T-helper 1 cell treated with Interleukin-12 subunit alpha and Interleukin-12 subunit beta and Interleukin-4 antibody, amounts not matched to agents 30 ng/mL and 1 ng/mL, for 36 hours (primary cell): ENCODE data around the gene CLHC1. TPM values are rescaled to one million over a fixed set of nuclear protein-coding genes. Genes with fewer than 3 reads are reported as not detected.

Experiments used
- intact Hi-C: fragments of 100-400 bp; cut with micrococcal nuclease; formaldehyde crosslinking; loops from one replicate; pipeline ENCODE4 v1.15.1; 2024
- total RNA-seq: library from RNA; stranded (reverse); gene quantifications from 2 replicates; pipeline ENCODE4 v1.2.3, GENCODE V29; 2022

CLHC1 gene
- total RNA-seq, 1 donor from 2014 or later = 16.1 TPM

DNA sequence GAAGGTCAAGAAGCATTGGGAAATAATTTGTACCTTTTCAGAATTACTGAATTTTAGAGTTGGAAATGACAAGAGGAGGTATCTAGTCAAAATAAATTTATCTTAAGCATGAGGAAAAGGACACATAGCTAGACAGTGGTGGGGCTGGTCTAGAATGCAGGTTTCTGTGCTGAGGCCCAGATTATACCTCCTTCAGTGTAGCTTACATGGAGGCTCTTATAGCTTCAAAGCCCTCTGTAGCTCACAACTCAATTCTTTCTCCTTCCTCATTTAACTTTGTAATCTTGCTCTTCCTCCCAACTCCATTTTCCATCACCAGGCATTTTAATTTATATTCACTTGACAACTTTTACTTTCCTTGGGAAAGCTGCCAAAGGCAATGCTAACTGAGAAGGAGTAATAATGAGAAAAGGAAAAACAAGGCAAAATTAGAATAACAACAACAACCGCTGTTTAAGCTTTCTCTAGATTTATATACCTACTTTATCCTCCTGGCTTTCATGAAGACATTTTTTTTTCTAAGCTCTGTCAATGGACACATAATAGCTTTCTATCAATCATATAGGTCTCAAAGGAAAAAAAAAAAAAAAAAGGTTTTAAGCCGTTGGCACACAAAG, 58.5 kb downstream of the CLHC1 start:
- intact Hi-C loops = loop anchor here (2.0 kb wide), 1 partner anchor 411 kb away; no protein-coding TSS in a partner anchor

DNA sequence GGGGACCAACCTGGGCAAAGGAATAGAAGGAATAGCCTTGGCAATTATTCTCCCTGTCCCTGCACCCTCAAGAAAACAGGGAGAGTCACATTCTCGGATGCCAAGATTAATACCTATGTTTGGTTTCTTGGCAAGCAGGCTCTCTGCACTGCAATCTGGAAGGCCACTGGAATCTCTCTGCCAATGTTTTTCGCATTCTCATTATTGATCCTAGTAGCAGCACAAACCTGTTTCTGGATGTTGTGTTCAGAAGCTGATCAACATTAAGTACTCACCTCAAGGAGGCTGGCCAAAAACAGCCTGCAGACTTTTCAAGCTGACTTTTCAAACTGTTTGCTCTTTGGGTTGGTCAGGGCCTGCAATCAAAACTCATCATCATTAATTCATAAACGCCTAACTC, 62.2 kb downstream of the CLHC1 start:
- intact Hi-C loops = loop anchor here (2.0 kb wide), 2 partner anchors 35 to 269 kb away; no protein-coding TSS in a partner anchor

DNA sequence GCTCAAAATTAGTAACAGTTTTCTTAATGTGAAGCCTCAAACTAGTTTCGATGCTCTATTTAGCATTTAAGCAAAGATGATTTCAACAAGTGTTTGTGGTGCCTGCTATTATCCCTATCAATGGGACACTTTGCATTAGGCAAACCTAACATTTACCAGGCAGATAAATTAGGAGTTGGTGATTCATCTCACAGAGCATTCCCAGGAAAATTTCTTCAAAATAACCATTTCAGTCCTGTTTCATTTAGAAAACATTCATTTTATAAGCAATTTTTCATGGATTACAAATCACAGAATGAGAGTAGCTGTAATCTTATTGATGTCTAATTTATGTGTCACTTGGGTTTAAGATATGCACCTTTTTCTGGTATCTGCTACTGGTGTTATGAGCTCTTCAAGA, 62.7 kb downstream of the CLHC1 start:
- intact Hi-C loops = loop anchor here (2.0 kb wide), 2 partner anchors 35 to 269 kb away; no protein-coding TSS in a partner anchor

DNA sequence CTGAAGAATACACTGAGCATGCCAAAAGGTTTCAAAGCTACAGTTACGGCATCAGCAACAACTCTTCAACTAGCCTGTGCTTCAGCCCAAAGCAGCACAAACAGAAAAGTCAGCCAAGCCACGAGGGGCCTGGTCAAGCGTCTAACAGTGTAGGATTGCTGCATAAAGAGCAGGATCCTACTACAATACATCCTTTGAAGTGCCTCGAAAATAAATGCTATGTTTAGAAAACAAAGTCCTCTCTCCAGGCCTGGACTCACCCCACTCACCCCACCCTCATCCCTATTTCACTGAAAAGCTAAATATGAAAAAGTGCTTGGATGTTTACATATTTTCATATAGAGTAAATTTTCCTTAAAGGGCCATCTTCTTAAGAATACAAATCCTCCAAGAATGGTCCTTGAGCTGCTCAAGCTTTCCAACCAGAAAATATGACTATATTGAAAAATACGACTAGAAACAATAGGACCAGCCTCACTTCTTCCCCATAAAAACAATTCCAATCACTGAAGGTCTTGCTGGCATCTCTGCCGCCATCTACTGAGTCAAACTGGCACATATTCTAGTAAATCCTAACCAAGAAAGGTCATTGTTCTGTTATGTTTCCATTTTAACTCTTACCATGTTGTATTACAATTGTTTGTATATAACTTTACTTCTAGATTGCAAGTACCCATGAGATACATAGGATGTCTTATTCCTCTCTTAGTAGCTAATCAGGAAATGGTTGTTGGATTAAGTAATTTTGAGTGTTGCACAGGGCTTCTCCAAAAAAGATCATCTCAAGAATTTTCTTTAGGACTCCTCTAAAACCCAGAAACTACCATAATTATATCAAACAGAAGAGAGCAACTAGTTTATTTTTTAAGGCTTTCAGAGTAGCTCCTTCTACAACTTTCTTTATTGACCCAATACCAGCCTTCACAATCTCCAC, 63.6 kb downstream of the CLHC1 start:
- intact Hi-C loops = loop anchor here (1.0 to 2.0 kb wide), 6 partner anchors 34 to 330 kb away; partner anchors contain the start of gene RTN4

DNA sequence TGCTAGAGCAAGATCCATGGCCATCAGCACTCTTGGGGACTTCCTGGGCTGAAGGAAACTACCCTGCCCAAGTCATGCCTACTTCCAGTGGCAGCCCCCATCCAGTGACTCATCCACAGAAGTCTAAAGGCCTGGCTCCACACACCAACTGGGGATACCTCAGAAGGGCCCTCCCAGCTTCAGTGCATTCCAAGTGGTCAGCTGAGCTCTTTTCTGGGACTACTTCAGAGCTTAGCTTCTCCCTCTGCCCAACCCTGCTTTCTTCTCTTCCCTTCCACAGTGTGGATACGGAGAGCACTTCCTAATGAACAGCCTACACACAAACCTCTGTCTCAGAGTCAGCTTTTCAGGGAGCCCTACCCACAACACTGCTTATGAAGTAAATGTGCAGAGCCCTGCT, 66.5 kb downstream of the CLHC1 start:
- intact Hi-C loops = no loop called here

DNA sequence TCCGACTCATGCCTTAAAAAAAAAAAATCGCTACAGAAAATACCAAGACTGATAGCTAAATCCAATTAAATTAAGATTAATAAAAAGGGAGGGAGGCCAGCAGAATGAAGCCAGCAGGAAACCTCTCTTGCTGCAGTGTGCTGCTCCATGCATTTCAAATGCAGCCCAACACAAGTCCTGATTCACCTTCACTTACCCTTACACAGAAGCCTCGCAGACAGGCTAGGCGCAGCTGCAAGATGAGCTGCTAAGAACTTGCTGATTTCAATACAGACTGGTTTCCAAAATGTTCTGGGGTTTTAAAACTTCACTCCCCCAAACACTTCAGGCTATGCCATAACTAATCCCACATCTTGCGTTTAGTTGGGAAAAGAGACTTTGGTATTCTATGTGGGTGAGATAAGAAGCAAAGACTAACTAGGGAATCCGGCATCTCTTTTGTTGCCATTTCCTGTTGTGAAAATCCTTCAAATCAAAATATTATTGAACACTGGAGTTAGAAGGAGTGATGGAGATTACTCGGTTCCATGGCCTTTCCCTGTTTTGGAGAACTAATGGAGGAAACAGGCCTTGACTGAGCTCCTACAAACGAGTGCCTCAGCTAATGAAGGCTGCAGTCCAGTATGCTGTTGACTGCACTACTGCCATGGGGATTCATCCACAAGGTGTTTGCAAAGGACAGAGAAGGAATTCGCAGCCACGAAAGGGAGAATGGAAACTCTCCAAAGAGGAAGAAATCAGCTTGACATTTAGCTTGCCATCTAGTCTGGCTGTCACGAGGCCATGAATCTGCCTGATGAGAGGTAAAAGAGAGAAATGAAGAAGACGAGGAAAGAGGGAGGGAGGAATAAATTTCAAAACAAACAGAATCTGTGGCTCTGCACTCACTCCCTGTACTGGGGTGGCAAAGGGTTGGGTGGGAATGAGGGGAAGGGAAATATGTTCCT, 67.3 kb downstream of the CLHC1 start:
- intact Hi-C loops = no loop called here

DNA sequence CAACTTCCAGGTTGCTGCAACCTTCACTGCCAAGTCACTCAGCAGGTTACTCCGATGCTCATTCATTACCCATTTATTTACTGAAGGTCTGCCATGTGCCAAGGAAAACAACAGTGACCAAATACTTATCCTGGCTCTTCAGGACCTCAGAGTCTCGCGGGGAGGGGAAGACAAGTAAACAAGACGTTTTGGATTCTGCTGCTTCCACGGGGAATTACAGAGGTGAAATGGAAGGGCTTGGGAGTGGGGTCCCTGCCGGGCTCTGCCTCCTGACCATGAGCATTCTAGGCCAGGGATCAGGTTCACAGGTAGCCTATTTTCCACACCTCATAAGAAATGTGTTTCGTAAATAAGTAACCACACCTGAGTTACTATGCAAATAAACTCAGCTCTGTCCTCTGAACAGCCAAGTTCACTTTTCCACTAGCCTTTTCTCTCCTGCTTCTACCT, 68.1 kb downstream of the CLHC1 start:
- intact Hi-C loops = no loop called here

DNA sequence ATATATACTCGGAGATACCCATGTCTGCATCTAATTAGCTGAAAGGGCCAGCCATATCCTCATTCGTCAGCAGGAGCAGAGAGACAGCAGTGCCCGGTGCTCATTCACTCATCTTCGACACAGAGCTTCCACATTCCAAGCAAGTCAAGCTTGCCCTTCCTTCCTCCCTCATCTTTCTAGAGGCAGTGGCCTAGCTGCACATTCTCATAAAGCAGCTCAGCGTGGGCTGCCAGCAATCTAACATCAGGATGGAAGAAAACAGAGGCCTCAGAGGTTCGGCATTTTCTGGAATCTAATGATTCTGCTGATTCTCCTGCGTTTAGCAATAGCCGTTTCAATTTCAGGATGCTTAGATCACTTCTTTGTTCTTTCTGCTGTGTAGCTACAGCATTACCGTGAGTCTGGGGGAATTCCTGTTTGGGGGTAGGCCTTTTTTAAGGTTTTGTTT, 68.8 kb downstream of the CLHC1 start:
- intact Hi-C loops = no loop called here

DNA sequence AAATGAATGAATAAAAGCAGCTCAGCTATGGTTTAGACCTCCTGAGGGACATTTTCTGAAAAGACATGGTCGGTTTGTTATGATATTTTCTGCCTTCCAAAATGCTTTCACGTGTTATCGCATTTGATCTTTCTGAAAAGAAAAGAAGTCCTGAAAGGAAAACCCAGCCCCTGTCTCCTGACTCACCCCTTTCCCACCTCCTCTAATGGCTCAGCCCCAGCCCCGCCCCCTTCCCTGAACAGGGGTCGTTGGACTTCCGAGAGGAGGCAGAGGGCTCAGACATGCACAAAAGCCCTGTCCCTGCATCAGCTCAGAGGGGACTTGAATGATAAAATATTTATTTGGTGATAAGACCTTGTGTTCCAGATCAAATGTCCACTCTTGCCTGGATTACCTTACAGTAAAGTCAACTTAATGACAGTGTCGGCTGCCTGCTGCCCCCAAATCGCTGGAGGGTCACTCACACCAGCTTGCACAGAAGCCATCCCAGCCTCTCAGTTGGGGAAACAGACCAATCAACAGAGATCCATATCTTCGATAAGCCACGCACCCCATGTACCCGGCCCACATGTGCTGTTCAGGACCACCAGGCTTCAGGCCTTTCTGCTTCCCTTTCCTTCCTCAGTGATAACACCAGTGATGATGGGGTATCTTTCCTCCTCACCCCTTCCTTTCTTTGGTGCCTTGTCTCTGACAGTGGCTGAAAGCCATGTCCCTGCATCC, 69.6 kb downstream of the CLHC1 start:
- intact Hi-C loops = no loop called here

DNA sequence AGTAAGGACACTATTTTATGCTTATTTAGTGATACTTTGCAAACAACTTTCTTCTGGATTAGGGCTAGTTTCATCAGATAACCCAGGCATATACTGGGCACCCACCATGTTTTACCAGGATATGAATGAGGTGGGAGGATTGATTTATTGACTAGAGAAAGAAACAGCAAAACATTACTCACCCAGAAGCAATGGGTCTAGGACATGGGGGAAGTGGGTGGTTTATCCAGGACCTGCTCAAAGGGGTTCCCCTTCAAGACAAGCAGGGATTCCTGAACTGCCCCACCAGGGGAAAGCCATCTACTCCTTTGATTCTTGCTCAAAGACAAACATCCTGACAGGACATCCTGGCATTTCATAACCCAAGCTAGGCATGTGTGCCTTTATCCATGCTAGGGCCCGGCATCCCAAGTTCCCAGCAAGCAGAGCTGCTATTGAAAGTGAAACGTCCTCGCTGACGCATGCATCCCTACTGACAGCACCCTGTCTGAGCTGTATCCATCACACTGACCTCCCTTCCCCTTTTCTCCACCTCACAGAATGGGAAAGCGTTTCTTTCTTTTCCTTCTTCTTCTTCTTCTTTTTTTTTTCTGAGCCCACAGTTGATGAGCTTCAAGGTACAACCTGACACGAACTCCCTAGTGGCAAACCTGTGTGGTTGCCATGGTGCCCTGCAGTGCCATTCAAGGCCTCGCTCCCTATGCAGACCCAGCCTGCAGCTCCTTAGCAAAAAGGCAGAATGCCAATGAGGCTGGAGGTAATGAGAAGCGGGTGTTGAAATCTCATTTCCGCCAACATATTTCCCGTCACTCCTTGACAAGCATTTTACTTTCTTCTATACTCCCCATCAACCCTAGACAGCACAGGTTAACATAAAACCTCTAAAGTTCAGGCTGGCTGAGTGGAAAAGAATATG, 70.5 kb downstream of the CLHC1 start:
- intact Hi-C loops = no loop called here

DNA sequence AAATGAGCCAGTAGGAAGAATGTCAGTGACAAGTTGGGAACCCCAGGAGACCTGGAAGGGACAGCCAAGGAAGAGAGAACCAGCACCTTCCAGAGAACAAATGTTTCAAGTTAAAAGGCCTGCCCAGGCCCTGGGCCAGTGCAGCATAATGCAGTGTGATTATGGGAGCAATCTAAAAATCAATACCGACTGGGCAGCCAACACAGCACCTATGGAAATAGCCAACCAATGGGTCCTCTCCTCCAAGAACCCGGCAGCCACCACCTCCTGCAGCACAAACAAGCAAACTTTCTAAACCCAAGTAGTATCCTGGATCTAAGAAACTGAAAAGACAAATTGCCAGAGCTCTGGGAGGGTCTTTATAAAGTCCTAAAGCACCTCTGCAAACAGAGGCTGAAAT, 71.7 kb downstream of the CLHC1 start:
- intact Hi-C loops = no loop called here

DNA sequence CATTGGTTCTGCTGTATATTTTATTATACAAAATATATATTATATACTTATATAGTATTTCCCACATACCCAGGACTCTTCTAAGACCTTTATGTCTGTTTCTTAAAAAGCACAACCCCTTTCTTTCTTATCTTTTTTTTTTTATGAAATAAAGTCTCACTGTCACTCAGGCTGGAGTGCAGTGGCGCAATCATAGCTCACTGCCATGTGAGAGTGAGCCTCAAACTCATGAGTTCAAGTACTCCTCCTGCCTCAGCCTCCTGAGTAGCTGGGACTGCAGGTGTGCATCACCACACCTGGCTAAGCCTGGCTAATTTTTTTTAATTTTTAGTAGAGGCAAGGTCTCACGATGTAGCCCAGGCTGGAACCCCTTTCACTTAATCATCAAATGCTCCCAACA, 72.3 kb downstream of the CLHC1 start:
- intact Hi-C loops = no loop called here

DNA sequence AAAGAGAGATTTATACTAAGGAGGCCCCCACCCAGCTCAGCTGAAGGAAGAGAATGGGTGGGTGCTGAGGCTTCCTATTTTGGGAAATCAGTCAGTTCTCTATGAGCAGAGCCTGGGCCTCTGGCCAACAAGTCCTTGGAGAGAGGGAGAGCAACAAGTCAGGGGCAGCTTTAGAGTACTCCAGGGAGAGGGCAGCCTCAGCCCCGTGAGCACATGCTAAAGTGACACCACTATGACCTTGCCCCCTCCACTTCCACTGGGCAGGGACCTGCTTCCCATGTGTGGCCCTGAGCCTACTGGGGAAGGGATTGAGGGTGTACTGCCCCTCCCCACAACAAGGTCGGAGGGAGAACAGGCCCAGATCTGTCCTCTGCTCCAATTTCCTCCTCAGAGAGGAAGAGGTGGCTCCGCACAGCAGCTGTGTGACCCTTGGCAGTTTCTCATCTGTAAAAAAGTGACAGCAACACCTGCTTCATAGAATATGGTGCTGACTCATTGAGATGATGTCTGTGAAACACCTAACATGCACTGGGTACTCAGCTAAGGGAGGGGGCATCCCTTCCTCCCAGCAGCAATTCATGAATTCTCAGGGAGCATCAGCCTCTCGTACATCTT, 72.9 kb downstream of the CLHC1 start:
- intact Hi-C loops = no loop called here

DNA sequence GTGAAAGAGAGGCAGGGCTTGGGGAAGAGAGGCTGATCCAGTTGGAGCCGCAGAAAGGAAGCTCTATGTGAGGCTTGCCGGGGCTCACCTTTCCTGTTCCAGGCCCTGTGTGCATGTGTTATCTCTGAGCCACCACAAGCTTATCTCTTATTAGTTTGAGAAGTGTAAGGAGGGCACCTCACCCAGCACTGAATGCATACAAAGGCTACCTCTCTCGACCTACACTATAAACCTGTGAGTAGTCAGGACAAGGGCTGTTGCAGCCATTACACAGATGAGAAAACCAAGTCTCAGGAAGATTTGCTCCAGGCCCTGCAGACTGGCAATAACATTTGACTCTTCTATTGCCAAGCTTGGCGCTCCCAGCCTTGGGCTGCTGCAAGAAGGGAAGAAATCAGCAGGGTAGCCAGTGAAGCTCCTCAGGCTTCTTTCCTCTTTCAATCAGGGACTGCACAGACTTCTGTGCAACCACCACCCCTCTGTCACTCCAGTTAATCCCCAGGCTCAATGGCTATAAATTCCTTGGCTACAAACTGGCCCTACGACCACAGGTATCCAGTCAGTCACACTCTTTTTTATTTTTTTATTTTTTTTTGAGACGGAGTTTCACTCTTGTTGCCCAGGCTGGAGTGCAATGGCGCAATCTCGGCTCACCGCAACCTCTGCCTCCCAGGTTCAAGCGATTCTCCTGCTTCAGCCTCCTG, 73.8 kb downstream of the CLHC1 start:
- intact Hi-C loops = no loop called here

DNA sequence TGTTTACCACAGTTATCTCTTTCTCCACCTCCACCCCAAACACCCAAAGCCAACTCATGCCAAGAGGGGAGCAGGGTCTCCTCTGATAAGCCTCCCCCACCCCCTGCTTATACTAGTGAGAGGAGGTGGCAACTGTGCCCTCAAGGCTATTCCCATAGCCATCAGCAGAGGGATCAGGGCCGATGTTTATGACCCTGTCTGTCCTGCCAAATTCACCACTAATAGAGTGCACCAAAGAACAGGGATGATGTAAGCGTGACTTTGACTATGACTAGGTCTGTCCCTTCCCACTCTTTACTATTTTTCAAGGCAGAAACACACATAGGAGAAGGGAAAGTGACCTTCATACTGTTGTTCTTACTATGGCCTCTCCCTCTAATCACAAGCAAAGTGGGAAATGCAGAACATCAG, 74.6 kb downstream of the CLHC1 start:
- intact Hi-C loops = no loop called here

DNA sequence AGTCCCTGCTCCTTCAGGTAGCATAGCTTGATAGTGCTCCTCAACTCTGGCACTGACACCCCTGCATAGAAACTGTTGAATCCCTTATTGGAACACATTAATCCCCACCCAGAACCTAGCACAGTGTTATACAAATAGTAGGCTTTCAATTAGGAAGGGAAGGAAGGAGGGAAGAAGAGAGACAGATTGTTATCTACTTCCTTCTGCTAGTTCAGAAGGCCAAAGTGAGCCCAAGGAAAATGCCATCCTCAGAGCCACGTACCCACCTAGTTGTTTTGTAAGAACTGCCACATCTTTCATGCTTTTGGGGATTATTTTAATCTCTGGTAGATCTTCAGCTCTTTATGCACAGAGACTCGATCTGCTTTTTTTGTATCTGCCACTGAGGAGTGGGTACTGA, 75.1 kb downstream of the CLHC1 start:
- intact Hi-C loops = no loop called here

DNA sequence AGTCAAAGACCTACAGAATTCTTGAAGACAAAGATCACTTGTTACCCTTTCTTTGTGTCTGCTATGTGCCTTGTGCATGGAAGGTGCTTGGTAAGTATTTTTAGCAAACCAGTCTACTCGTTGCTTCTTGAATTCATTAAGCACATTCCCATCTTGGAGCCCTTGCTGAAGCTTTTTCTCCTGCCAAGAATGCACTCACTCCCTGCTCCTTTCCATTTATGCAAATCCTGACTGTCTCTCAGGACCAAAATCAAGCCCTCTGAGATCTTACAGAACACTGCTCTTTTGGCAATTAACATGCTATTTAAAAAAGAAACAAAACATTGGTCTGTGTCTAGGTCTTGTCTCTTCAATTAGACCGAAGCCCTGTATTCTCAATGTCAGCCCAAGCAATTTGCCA, 75.8 kb downstream of the CLHC1 start:
- intact Hi-C loops = no loop called here

DNA sequence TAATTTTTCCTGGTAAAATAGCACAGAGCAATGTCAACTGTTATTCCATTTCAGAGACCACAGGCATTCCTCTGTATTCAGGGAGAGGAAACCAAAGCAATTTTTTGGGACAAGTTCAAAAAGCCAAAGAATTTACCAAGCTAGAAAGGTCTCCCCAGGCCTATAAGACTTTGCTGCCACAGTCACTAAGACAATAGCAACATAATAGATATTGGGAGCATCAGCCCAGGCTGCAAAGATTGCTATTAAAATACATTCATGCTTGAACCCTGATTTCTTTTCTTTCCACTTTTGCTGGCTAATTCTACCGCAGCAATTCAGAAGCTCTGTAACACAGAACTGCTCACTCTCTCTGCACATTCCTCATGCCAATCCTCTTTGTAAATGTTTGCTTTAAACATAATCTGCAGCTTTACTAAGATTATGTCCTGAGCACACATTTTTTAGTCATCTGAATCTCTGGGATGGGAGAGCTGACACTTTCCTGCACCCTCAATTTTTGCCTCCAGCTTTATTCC, 76.3 kb downstream of the CLHC1 start:
- intact Hi-C loops = no loop called here
